GM18867 (cell line): Measurements from ENCODE around the gene LRRC2.
"Not testable (repeated sequence)": the region's sequence is repeated elsewhere in the genome, so short reads cannot be mapped to it uniquely, and the experiment has no call there.

Experiments used
- ATAC-seq: cut with Tn5 transposase; IDR thresholded peaks from one replicate; pipeline ENCODE4 v1.9.1; 2021; ENCODE audit warnings: mild to moderate bottlenecking, moderate library complexity; ENCODE audit not compliant: unreplicated experiment

The LRRC2 gene

DNA sequence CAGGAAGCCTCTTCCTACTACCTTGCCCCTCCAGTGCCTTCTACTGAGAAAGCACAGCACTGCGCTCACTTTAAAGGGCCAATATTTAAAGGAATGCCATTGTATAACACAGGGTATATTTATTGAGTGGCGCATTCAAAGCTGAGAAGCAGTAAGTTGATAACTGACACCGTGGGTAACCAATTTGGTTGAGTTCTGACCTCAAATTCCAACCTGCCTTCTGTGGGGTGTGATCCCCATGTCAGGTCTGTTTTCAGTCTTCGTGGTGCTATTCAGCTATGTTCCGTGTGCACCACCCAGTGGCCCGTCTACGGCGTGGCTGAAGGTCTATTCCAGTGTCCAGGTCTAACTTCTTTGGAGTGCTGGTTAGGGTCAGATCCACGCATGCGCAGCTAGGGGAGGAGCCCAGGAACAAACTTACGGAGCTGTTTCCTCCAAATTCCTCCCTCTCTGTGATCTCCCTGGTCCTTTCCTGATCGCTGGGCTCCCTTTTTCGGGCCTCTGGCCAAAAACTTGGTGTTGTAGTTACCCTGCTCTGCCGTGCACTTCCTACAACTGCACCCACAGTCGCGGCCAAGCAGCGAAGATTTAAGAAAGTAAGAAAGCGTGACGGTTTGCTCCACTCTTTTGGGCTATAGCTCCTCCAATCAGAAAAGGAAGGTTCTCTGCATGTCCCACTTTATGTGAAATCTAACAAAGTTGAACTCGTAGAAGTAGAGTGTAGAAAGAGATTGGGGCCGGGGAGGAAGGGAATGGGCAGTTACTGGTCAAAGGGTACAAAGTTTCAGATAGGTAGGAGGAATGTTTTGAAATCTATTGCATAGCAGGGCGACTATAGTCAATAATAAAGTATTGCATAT, 7.7 kb downstream of the LRRC2 start:
- peak; percentile 94 for ATAC-seq

DNA sequence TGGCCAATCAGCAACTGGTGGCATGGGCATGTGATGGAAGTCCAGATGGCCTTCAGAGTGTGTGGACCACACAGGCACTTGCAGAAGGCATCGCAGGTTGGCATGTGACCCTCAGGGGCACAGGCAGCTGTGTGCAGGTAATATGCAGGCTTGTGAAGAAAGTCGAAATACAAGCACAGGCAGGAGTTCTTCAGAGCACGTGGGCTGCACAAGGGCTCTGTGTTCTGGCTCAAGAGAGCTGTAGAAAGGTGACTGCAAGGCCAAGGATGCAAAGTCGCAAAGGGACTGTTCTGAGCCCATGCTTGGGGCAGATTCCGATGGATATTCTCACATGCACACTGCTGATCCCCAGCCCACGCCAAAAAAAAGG, 8.3 kb downstream of the LRRC2 start:
- ATAC-seq = no peak

DNA sequence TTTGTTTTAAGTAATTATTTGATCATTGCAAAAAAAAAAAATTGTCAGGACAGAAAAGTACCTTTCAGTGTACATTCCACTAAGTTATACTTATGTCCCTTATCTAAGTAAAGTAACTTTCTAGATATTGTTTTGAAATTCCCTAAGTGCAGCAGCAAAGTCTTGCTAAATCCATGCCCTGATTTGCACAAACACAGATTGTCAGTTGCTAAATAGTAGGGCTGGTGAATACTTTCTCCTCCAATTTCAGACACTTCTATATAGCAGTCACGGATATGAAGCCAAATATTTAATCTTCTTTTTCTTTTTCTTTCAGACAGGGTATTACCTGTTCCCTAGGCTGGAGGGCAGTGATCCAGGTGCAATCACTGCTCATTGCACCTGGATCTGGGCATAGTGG, 12.9 kb downstream of the LRRC2 start:
- ATAC-seq = no peak

DNA sequence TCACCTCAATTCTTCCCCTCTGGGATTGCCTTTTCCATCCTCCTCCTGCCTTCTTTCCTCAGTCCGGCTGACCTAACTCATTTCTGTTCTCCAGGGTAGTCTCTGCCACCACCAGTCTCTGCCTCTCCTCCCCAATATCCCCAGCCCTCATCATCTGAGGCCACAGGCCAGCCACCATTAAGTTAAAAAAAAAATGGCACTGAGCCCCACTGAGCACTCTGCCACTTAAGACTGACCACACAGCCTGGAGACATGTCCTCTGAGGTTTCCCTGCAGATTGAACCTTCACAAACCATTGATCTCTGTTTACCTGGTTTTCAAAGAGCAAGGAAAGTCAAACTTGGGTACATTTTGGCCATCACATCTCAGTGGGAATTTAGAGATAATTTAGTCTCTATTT, 13.6 kb downstream of the LRRC2 start:
- no peak for ATAC-seq

DNA sequence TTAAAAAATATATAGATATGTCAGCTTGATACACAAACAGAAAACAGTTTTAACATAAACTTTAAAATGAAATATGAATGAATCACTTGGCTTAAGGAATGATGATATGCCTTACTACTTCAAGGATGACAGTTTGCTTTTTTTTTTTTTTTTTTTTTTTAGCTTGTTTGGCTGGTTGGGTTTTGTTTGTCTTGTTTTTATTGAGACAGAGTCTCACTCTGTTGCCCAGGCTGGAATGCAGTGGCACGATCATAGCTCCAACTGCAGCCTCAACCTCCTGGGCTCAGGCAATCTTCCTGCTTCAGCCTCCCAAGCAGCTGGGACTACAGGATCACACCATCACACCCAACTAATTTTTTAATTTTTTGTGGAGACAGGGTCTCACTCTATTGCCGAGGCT, 14.5 kb downstream of the LRRC2 start:
- no peak for ATAC-seq

DNA sequence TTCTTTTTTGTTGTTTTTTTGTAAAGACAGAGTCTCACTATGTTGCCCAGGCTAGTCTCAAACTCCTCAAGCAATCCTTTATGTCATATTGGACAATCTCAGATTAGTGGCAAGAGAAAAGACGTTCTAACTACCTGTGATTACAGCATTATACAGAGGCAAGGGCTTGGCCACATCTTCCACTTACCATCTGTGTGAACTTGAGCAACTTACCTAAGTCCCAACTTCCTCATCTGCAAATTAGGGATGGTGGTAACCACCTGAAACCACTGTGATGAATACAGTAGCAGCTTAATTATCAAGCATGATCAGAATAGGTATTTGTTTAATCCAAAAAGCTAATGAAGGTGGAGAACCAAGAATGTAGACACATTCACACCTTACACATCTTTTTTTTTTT, 16.1 kb downstream of the LRRC2 start:
- no peak for ATAC-seq

DNA sequence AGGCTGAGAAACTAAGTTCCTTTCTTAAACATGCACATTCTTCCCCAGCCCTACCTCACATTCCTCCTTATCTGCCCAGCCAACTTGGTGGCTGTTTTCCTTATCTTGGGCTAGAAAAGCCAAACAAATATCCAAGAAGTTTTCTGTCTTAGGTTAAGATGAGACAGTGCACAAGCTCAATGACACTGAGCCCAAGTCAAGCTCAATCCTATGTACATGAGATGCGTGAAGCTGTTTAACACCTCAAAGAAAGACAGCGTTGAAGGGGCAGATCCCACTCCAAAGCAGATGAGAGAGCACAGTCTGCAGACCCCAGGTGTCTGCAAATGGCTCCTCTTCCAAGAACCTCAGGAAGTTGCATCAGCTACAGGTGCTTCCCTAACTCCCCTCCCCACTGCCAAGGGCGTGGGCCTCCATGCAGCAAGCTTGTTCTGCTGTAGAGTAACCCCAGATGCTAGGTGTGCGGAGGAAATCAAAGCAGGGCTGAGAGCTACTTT, 16.6 kb downstream of the LRRC2 start:
- no peak for ATAC-seq

DNA sequence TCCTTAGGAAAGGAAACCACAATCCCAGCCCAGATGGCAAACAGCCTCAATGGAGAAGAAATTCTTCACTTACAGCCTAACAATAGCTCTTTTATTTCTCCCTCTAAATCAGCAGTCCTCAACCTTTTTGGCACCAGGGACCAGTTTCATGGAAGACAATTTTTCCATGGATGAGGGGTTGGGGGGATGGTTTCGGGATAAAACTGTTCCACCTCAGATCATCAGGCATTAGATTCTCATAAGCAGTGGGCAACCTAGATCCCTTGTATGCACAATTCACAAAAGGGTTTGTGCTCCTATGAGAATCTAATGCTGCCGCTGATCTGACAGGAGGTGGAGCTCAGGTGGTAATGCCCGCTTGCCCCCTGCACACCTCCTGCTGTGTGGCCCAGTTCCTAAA, 17.5 kb downstream of the LRRC2 start:
- ATAC-seq = not testable (repeated sequence)

DNA sequence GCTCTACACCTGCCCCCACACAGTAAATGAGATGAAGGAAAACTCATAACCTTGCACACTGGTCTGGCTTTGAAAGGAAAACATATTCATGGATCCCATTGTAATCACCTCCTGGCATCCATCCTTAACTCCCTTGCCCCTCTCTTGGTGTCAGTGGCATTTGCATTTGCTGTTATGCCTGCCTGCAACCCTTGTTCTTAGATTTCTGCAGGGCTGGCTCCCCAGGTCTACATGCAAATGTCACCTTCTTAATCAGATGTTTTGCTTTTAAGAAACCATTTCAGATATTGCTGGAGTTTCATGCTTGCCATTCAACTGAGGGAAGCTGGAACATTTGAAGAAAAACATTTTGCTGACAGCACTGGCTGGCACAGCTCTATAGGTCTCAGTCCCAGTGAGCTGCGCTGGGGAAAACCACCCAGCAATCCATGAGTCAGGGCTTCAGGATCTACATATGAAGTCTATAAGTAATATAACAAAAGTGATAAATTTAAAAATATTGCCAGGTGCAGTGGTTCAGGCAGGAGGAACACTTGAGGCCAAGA, 19.1 kb downstream of the LRRC2 start:
- no peak for ATAC-seq

DNA sequence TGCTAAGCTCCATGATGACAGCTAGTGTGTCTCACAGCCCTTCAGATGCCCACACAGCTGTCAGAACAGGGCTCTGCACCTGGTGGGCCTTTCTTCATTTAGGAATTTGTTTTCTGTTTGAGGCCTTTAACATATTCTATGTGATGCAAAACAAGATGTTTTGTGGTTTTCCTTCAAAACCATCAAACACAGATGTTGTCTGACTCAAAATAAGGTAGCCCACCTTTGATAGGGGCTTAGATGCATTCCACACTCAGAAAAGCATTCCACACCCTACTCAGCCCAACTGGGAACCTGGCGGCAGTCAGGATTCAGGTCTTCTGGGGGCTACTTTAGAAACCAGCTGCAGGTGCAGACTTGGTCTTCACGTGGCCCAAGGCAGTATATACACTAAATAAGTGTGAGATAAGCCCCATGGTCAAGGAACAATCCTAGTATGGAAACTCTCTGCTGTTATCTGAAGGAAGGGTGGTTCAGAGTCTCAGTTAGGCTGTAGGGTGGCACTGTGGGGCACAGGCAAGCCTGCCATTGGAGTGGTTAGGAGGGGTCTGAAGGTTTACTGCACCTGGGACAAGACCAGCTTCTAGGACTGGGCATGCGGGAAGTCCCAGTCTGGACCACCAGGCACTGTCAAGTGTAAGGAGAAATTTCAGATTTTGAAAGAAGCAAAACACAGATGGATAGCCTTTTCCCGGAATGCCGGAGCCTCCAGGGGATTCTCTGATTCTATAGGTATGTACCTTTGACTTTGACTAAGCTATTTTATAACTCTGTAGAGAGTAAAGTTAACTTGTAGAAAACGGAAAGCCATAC, 20.1 kb downstream of the LRRC2 start:
- no peak for ATAC-seq

DNA sequence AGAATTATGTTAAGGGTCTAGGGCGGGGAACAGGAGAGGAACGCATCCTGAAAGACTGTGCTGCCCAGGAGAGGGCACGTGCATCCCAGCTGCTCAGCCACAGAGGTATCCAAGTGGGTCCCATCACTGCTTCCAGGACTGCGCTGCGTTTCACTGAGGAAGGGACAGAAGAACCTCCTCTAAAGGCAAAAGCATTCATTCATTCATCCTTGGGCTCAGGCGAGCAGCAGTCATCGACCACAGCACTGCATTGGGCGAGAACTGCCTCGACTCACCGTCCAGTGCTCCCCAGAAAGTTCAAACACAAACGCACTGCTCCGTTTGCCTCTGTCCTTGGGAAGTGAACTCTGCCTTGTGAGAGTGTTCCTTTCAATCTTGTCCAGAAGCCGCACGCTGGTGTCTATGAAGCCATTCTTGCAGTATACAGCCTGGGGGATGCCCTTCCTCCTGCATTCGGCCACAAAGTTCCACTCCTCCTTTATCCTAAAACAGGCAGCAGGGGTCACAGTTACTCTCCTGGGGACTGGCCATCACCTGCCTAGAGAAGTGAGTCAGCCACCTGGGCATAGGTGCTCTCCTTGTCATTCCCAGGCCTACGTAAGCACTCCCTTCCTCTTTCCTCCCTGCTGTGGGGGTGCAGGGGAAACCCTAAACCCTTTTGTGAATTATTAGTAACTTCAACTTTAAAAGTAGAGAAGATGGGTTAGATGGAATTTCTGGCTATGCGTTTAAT, 21.2 kb downstream of the LRRC2 start:
- ATAC-seq = no peak

DNA sequence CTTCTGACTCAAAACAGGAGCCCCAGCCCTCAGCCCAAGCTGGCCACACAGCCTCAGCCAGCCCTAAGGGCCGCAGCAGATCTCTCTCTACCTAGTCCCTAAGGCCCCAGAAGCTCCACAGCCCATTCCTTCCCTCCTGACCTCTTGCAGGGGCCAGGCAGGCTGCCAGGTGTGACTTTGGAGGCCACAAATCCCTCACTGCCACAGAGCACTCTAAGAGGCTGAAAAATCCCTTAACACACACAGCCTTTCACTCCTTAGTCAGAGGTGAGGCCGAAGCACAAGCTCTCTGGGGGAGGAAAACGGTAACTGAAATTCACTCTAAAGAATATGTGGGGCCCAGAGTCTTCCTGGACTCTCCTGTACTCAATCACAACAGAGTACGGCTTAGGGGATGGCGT, 23.3 kb downstream of the LRRC2 start:
- ATAC-seq = no peak

DNA sequence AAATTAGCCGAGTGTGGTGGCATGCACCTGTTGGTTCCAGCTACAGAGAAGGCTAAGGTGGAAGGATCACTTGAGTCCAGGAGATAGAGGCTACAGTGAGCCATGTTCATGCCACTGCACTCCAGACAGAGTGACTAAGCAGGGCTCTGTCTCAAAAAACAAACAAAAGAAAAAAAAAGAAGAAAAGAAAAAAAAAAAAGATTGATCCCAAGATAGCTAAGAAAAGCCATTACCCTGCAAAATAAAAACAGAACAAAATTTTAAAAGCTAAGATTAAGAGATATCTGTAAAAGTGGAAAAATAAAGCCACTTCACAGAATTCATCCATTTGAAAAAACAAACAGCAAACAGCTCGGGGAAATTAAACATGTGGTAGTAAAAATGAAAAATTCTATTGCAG, 23.8 kb downstream of the LRRC2 start:
- ATAC-seq = no peak

DNA sequence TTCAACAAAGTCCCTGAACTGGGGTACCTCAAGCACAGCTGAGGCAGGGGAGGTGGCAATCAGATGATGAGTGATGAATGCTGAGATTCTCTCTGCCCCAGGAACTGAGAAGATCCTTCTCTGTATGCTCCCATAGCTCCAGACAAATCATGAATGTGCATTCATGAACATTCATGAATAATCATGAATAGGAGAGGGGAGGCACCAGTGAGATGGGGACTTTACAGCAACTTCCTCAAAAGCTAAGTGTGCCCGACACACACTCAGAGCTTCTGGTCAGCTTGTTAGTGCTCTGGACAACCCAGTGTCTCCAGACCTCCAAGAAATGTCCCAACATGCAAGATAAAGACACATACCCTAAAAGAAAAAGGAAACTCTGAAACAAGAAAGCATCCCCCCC, 24.3 kb downstream of the LRRC2 start:
- no peak for ATAC-seq

DNA sequence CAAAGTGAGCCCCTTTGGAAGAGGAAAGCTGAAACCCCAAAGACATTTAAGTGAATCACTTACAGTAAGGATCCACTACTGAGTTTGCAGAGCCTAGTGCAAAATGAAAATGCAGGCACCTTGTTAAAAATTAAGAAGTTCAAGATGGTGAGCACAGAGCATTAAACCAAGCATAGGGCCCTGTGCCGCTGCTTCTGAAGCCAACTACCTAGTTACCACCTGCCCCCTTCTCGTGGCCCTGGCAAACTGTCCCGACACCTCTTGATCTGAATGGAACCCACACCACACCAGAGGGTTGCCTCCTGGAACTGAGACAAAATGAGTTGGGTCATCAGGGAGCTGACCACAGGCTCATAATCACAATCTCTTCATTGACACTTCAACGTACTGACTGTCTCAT, 25.6 kb downstream of the LRRC2 start:
- ATAC-seq = no peak

DNA sequence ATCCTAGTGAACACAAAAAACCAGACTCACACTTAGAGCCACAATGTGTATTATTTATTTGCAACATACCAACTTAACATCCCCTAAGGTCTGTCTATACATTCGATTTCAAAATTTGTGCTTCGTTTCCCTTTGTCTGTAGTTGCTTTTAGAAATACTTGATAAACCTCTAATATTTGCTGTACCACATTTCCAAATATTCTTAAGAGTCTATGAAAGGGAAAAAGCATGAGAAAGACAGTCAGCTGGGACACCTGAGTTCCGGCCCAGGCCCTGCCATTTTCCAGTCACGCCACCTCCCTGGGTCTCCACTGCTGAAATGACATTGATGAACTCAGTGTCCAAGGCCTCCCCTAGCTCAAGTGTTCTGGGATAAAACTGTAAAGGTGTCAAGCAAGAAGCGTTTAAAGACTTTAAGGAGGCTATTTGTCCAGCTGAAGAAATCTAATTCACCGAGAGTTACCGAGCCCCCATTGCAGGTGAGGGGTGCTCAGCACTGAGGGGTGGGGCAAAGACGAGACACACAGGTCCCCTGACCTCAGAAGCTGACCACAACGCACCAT, 26.6 kb downstream of the LRRC2 start:
- no peak for ATAC-seq

DNA sequence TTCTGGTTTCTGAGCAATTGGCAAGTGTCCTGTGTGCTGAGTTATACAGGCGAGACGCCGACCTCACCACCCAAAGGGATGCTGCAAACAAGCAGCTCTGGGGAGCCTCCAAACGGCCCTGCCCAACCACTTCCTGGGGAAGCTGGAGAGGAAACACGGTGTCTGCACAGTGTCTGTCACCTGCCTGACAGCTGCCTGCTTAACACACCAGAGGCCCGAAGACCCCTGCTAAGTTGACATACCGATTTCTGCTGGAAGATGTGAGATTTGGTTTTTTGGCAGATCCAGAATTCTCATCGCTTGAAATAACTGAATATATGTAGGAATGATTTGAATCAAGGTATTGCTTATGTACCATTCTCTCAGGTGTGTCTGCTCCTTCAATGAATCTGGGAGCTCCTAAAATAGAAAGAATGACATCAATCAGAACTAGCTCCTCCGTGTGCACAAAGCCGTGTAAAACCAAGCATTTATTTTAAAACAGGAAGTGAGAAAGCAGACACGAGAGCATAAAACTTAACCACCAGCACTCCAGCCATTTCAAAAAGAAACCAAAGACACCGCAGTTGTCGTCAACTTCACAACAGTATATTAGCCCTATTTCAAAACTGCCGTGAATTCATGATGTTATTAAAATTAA, 27.2 kb downstream of the LRRC2 start:
- peak; percentile 83 for ATAC-seq

DNA sequence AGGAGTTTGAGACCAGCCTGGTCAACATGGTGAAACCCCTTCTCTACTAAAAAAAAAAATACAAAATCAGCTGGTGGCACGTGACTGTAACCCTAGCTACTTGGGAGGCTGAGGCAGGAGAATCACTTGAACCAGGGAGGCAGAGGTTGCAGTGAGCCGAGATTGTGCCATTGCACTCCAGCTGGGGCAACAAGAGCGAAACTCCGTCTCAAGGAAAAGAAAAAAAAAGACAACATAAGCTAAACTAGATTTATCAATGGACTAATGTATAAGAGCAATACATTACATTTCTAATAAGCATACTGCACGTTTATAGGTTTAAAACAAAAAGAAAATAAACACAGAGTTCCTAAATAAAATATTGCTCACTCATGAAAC, 27.7 kb downstream of the LRRC2 start:
- ATAC-seq = not testable (repeated sequence)

DNA sequence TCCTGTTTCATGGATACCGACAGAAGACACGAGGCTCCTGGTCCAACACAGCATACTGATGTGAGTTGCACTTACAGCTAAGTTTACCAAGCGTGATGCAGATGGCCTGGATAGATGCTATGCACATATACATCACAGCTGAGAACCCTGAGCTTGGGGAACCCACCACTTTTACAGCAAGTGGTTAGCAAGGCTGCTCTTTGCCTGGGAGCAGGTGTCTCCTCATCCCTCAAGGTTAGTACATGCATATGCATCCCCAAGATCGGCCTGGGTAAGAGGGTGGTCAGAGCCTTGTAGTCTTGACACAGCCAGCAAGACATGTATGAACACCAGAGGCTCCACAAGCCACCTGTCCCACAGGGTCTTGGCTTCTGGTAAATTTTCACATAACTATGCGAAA, 28.3 kb downstream of the LRRC2 start:
- ATAC-seq = no peak

DNA sequence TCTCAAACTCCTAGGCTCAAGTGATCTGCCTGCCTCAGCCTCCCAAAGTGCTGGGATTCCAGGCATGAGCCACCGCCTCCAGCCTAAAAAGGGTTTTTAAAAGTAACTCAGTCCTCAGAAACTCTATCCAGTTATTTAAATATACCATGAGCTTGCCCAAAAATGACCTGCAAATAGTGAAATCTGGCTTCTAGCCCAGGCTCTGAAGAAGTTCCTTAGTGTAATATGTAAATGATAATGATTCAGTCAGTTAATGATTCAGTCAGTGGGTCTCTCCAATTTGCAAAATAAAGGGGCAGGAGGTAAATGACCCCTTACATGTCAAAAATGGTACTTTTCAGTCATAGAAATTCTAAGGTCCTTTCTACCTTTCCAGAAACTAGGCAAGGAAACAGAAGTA, 28.8 kb downstream of the LRRC2 start:
- no peak for ATAC-seq
